Occipital lobe (tissue), 2 donors: ENCODE data around the gene HOXB7. TPM values are rescaled to one million over a fixed set of nuclear protein-coding genes. Genes with fewer than 3 reads are reported as not detected.

Experiments used
- DNase-seq: peaks from one replicate; lab custom pipeline; 2025; lab: John Stamatoyannopoulos, UW
- total RNA-seq: library from RNA; depleted of rRNA; stranded (reverse); fragments of >200 nt; gene quantifications from one replicate; pipeline ENCODE4 v1.2.3, GENCODE V29; 2014

HOXB7 gene
- total RNA-seq, 1 donor from 2014 or later = not detected

GRCh38 chr17:48583708-48584222 is 27.1 kb downstream of the HOXB7 start:
- no peak for DNase-seq

DNA sequence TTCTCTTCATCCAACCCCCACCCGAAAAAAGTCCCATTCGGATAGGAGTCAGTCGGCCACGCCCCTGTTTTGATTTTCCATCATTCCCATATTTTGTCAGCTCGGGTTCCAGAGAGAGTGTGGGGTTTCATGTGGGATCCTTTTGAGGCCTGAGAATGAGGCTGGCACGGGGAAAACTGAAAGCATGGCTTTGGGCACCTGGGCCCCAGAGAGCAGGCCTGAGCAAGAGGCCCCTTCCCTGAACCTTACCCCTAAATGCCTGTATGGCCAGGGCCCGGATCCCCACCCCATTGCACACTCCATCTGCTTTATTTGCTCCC is 28.1 kb downstream of the HOXB7 start:
- DNase-seq = no peak

DNA sequence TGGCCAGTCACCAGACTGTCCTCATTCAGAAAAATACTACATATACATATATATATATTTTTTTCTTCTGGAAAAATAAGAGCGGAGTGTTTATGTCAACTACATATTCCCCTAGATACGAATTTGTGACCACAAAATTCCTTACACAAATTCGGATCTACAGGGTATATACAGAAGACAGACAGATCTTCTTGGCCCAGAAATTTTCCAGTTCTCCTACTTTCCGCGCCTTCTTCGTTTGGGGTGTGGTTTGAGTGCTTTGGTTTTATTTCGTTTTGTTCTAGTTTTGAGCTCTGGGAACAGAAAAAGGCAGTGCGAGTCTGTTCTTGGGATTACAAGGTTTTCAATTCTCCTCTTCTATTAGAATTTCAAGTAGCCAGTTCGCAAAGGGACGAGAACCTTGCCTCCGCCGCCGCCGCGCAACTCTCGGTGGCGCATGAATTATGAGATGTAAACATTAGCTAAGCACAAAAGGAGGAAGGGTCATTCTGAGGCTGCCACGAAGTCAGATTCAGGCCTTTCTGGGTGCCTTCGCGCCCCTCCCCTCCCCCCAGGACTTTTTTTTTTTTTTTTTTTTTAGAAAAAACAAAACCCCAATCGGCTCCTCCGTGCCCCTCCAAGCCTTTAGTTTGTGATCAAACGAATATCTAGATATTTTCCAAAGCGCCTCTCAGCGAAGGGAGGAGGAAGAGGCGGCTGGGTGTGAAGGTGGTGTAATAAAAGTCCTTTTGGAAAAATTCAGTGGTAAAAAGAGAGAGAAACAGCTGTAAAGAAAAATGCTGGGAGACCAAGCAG is 30.9 kb downstream of the HOXB7 start:
- DNase-seq = no peak

- no peak for DNase-seq
Measured at GRCh38 chr17:48579471-48579759, 31.4 kb downstream of the HOXB7 start.

DNA sequence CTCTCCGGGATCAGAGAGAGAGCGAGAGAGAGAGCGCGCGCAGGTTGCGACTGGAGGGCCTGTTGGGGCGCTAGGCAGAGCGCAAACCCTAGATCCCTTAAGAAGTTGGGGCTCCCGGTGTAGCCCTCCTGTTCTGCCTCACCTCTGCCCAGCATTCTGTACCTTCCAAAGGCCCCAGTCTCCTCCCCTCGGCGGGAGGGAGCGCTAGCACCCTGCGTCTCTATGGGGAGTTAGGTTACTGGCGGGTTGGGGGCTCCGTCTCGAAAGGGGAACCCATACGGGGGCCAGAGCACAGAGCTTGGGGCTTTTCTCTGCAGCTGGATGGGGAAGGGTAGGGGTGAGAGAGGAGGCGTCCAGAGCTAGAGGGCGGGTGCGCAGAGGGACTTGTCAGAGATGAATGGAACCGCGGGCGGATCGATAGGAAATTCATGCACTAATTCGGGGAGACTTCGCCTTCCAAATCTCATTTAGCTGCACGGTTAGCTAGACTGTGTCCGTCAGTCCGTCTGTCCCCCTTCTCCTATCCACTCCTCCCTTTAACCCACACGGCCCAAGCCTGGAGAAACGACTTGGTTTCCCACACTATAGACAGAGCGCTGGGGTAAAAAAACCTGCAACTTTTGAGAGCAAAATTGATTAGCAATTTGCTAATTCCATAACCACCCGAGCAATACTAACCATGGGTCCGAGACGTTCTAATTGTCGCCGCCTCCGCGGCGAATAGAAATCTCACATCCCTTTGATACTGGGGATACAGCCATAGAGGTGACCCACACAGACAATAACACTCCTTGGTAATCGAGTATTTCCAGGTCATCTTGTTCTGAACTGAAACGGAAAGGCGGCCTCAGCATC is 32.0 kb downstream of the HOXB7 start:
- no peak for DNase-seq

DNA sequence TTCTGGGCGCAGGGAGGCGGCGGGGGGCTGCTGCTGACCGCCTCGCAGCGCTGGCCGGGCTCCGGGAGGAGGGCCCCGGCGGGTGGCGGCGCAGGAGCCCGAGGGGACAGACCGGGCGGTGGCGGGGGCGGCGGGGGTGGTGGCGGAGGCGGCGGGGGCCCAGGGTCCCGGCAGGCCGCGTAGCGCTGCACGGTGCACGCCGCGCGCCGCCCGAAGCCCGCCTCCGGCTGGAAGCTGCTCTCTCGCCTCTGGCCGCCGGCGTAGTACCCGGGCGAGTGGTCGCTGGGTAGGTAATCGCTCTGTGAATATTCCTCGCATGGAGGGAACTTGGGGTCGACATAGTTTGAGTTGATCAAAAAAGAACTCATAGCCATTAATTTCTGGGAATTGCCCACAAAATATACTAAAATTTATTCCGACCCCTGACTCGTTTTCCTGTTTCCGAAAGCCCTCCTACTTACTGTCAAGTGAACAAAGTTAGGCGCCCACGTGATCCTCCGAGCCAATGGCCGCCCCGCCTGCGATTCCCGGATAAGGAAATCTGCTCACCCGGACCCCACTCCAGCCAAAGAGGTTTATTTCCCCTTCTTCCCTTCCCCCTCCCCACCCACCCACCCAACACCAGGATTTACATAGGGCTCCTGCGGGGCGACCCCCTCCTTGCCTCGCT is 32.7 kb downstream of the HOXB7 start, which contains the start of gene HOXB4:
HOXB4 (minus strand) TSS at position 405 of the 670 bp plus-strand sequence; CDS start at position 374, 31 bp downstream.
- no peak for DNase-seq

- no peak for DNase-seq
Measured at GRCh38 chr17:48577330-48577945, 33.4 kb downstream of the HOXB7 start.

GRCh38 chr17:48576479-48577309 is 34.1 kb downstream of the HOXB7 start:
- no peak for DNase-seq

GRCh38 chr17:48575673-48576478 is 34.9 kb downstream of the HOXB7 start:
- no peak for DNase-seq

- DNase-seq = no peak
Measured at GRCh38 chr17:48575066-48575582, 35.7 kb downstream of the HOXB7 start.

DNA sequence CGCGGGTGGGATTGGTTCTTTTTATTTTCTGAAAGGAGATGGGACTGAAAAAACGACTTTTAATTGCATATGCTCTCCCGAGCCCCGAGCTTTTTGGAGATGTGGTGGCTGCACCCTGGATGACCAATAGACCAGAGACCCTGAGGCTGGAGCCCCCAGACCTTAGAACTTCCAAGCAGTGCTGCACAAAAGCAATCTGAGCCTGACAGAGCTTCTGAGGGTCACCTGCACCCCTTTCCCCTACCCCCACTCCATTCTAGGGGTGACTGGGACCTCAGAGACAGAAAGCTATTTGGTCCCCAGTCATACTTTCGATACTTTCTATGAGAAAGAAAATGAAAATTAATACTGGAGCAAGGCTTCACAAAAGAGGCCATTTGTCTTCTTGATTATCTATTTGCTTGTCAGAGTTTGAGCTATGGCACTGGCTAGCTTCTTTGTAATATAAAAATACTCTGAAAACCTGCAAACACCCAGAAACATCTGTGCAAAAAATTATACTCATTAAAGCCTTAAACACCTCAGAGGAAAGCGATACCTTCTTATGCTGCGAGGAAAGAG is 36.2 kb downstream of the HOXB7 start:
- no peak for DNase-seq

GRCh38 chr17:48571826-48572417 is 38.9 kb downstream of the HOXB7 start:
- DNase-seq = no peak

- DNase-seq = no peak
Measured at GRCh38 chr17:48571024-48571818, 39.6 kb downstream of the HOXB7 start.

- DNase-seq = no peak
Measured at GRCh38 chr17:48570325-48571023, 40.3 kb downstream of the HOXB7 start.

GRCh38 chr17:48569674-48570324 is 41.0 kb downstream of the HOXB7 start:
- no peak for DNase-seq

DNA sequence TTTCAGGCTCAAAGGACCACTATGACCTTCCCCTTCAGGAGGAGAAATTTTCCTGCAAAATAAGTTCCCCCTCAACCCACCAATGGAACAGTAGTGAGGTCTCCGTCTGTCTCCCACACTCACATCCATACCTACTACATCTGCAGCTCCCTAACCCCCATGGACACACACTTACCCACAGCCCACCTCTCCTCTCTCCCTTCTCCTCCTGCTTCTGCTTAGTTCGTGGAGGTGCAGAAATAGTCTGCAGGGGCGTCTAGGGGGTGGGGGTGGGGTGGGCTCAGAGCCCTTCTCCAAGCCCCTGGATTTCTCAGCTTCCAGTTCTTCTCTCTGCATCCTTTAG is 41.6 kb downstream of the HOXB7 start:
- DNase-seq = no peak
